A549 (cell line): ENCODE results near the gene PROCR.
A peak's percentile ranks its signal among the peaks of the same experiment; 100 is the strongest.

Source experiments
- CEBPB ChIP-seq, 2 experiments: fragments of >200 bp in 1 of 2; sonication (Bioruptor Twin) in 1 of 2; formaldehyde crosslinking in 1 of 2; IDR thresholded peaks; 2 replicates each; pipeline ENCODE4 v1.6.1; 2012 to 2016
- EP300 ChIP-seq, 2 experiments: fragments of >200 bp; sonication (Bioruptor Twin); formaldehyde crosslinking; IDR thresholded peaks; 2 replicates in 1 of 2; 3 replicates in 1 of 2; pipeline ENCODE4 v1.6.1; 2016 to 2017
- HOXB13 ChIP-seq: fragments of 250-450 bp; sonication (Bioruptor Pico); IDR thresholded peaks from 2 replicates; pipeline ENCODE4 v1.5.0; 2020; ENCODE audit warnings: low read depth, mild to moderate bottlenecking, moderate library complexity
- JUNB ChIP-seq: fragments of >200 bp; sonication (Bioruptor Twin); formaldehyde crosslinking; IDR thresholded peaks from 2 replicates; pipeline ENCODE4 v1.6.1; 2016
- MYC ChIP-seq: IDR thresholded peaks from 2 replicates; pipeline ENCODE4 v1.6.1; 2012; ENCODE audit warnings: mild to moderate bottlenecking, inconsistent platforms, low read length, improper control_type of control experiment, borderline replicate concordance
- POLR2A ChIP-seq: IDR thresholded peaks from 2 replicates; pipeline ENCODE4 v1.6.1; 2012; ENCODE audit warnings: mild to moderate bottlenecking, low read length
- POLR2AphosphoS2 ChIP-seq: conservative IDR thresholded peaks from 2 replicates; pipeline ENCODE4 v1.6.1; 2012; ENCODE audit warnings: low read length, improper control_type of control experiment, inconsistent platforms
- RFX5 ChIP-seq: fragments of 450-650 bp; IDR thresholded peaks from 2 replicates; pipeline ENCODE4 v1.7.1; 2014; ENCODE audit warnings: antibody characterized with exemption, mild to moderate bottlenecking, moderate library complexity
- TP53 ChIP-seq: fragments of 250-450 bp; sonication (Bioruptor Pico); IDR thresholded peaks from 2 replicates; pipeline ENCODE4 v1.5.0; 2021; ENCODE audit warnings: mild to moderate bottlenecking, moderate library complexity
- TF ChIP-seq, protein P1 (sequence below): fragments of >200 bp; sonication (Bioruptor Twin); formaldehyde crosslinking; IDR thresholded peaks from 3 replicates; pipeline ENCODE4 v1.5.1; 2016
- TF ChIP-seq, protein P2 (sequence below): IDR thresholded peaks from 2 replicates; pipeline ENCODE4 v1.6.1; 2012

DNA sequence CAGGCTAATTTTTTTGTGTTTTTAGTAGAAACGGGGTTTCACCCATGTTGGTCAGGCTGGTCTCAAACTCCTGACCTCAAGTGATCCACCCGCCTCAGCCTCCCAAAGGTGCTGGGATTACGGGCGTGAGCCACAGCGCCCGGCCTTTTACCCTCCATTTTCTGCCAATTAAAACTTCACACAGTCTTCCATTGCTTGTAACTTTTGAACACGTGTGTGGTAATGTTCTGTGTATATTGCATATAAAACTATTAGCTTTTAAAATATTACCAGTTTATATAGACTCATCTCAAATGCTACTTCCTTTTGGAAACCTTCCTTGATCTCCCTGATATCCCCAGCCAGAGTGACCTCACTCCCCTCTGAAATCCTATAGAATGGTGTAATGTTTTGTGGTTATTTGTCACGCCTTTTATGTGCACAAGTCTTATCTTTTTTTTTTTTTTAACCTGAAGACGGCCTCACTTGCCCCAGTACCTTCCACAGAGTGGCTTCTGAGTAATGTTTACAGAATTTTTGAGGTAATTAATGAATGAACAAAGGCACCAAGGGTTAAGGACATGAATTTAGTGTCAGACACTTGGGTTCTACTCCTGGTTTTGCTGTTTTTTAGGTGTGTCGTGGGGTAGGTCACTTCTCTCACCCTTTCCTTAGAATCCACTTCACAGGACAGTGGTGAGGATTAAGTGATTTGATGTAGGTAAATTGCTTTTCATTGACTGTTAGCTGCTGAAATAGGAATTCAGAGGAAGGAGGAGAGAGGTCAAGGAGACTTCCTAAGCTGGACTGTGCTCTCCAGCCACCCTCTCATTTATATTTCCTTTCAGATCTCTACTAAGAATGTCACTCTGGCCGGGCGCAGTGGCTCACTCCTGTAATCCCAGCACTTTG, 43.4 kb downstream of the PROCR start:
- TF ChIP-seq, protein P1, sequence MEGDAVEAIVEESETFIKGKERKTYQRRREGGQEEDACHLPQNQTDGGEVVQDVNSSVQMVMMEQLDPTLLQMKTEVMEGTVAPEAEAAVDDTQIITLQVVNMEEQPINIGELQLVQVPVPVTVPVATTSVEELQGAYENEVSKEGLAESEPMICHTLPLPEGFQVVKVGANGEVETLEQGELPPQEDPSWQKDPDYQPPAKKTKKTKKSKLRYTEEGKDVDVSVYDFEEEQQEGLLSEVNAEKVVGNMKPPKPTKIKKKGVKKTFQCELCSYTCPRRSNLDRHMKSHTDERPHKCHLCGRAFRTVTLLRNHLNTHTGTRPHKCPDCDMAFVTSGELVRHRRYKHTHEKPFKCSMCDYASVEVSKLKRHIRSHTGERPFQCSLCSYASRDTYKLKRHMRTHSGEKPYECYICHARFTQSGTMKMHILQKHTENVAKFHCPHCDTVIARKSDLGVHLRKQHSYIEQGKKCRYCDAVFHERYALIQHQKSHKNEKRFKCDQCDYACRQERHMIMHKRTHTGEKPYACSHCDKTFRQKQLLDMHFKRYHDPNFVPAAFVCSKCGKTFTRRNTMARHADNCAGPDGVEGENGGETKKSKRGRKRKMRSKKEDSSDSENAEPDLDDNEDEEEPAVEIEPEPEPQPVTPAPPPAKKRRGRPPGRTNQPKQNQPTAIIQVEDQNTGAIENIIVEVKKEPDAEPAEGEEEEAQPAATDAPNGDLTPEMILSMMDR, result no peak
- peak; percentile 54 to 92; a peak in 3 of 5 replicates for TF ChIP-seq EP300 (IDR thresholded peaks at IDR 0.05)
- TF ChIP-seq, protein P2, sequence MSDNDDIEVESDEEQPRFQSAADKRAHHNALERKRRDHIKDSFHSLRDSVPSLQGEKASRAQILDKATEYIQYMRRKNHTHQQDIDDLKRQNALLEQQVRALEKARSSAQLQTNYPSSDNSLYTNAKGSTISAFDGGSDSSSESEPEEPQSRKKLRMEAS, result peak; percentile 69
- TF ChIP-seq POLR2A, result no peak
- no peak for TF ChIP-seq TP53 (CRISPR knock-in tag)
- no peak for TF ChIP-seq POLR2AphosphoS2
- TF ChIP-seq JUNB, result peak; percentile 77; the same call in 1 of the 2 replicates
- peak; percentile 81; the same call in 1 of the 2 replicates for TF ChIP-seq HOXB13
- TF ChIP-seq CEBPB (IDR thresholded peaks at IDR 0.05), result peak; percentile 60 to 82
- TF ChIP-seq MYC, result no peak
- no peak for TF ChIP-seq RFX5
